ENCODE results near the gene NTN3.

The NTN3 gene

GRCh38 chr16:2471016-2471652, at the start of gene NTN3:
TSS of gene NTN3 (plus strand) at chr16:2471297. CDS start at chr16:2471702, 405 bp downstream.
- Histone ChIP-seq H3K4me3 (replicated peaks; ENCODE audit: low read depth, low read length) (no peak within 1 kb of the TSS), H3K27me3 (replicated peaks; ENCODE audit: control insufficient read depth, insufficient read depth, low read length) (no peaks in the 10 kb centered on the region; the same call in 1 of the 2 replicates), H3K36me3 (ENCODE audit: control insufficient read depth, insufficient read depth, low read length) (no peaks in the 10 kb centered on the region)
- no peak for DNase-seq (ENCODE audit: extremely low read depth, insufficient read length)
- no peak for TF ChIP-seq CTCF (IDR thresholded peaks at IDR 0.05; ENCODE audit: insufficient read depth, low read length, poor library complexity, severe bottlenecking)

GRCh38 chr16:2422123-2422867, 48.8 kb upstream of the NTN3 start:
- no peak overlapping the region for H3K4me3 ChIP-seq (replicated peaks; ENCODE audit: low read depth, low read length)
- no peak for TF ChIP-seq CTCF (IDR thresholded peaks at IDR 0.05; ENCODE audit: insufficient read depth, low read length, poor library complexity, severe bottlenecking)
- no peaks in the 10 kb centered on the region for H3K36me3 ChIP-seq (ENCODE audit: control insufficient read depth, insufficient read depth, low read length)
- no peak for DNase-seq (ENCODE audit: extremely low read depth, insufficient read length)
- H3K27me3 ChIP-seq (replicated peaks; ENCODE audit: control insufficient read depth, insufficient read depth, low read length), result no peaks in the 10 kb centered on the region

- H3K36me3 ChIP-seq (ENCODE audit: control insufficient read depth, insufficient read depth, low read length), result no peaks in the 10 kb centered on the region
- no peak overlapping the region for H3K4me3 ChIP-seq (replicated peaks; ENCODE audit: low read depth, low read length)
- H3K27me3 ChIP-seq (replicated peaks; ENCODE audit: control insufficient read depth, insufficient read depth, low read length), result no peaks in the 10 kb centered on the region
- DNase-seq (ENCODE audit: extremely low read depth, insufficient read length), result no peak
- no peak for TF ChIP-seq CTCF (IDR thresholded peaks at IDR 0.05; ENCODE audit: insufficient read depth, low read length, poor library complexity, severe bottlenecking)
These were observed 46.8 kb upstream of the NTN3 start for GRCh38 chr16:2424061-2425007.

- no peak for DNase-seq (ENCODE audit: extremely low read depth, insufficient read length)
- Histone ChIP-seq H3K27me3 (replicated peaks; ENCODE audit: control insufficient read depth, insufficient read depth, low read length) (no peaks in the 10 kb centered on the region), H3K36me3 (ENCODE audit: control insufficient read depth, insufficient read depth, low read length) (no peaks in the 10 kb centered on the region), H3K4me3 (replicated peaks; ENCODE audit: low read depth, low read length) (no peak overlapping the region)
- TF ChIP-seq CTCF (IDR thresholded peaks at IDR 0.05; ENCODE audit: insufficient read depth, low read length, poor library complexity, severe bottlenecking), result no peak
These were observed 46.0 kb upstream of the NTN3 start for GRCh38 chr16:2425008-2425518.

- no peak for TF ChIP-seq CTCF (IDR thresholded peaks at IDR 0.05; ENCODE audit: insufficient read depth, low read length, poor library complexity, severe bottlenecking)
- no peaks in the 10 kb centered on the region for H3K27me3 ChIP-seq (replicated peaks; ENCODE audit: control insufficient read depth, insufficient read depth, low read length)
- H3K4me3 ChIP-seq (replicated peaks; ENCODE audit: low read depth, low read length), result no peak overlapping the region
- no peaks in the 10 kb centered on the region for H3K36me3 ChIP-seq (ENCODE audit: control insufficient read depth, insufficient read depth, low read length)
- no peak for DNase-seq (ENCODE audit: extremely low read depth, insufficient read length)
These were observed 45.2 kb upstream of the NTN3 start for GRCh38 chr16:2425825-2426430.

All from GM06990 (cell line).